Activated naive CD4-positive, alpha-beta T cell treated with Interleukin-2 at 50 U/mL for 16 hours (primary cell): Measurements from ENCODE around the gene KMO.
A peak's percentile ranks its signal among the peaks of the same experiment; 100 is the strongest.

Experiments
- DNase-seq: peaks from one replicate; pipeline ENCODE4 v3.0.0-alpha.2; 2020

KMO gene

GRCh38 chr1:241532162-241532531 is at the start of gene KMO:
Gene KMO (plus strand): TSS chr1:241532378. CDS start chr1:241532445, 67 bp downstream.
- DNase-seq = no peak

- DNase-seq = no peak
Observed at GRCh38 chr1:241482761-241483250, 49.4 kb upstream of the KMO start.

GRCh38 chr1:241485145-241485544 is 47.0 kb upstream of the KMO start:
- no peak for DNase-seq

- DNase-seq = no peak
Observed at GRCh38 chr1:241485554-241485992, 46.6 kb upstream of the KMO start.

- DNase-seq = no peak
Observed at GRCh38 chr1:241488739-241489138, 43.4 kb upstream of the KMO start.

- DNase-seq = no peak
Observed at GRCh38 chr1:241495741-241496140, 36.4 kb upstream of the KMO start.

GRCh38 chr1:241499910-241500309 is 32.3 kb upstream of the KMO start:
- DNase-seq = no peak

GRCh38 chr1:241503444-241503843 is 28.7 kb upstream of the KMO start:
- no peak for DNase-seq

- DNase-seq = no peak
Observed at GRCh38 chr1:241507189-241507863, 24.9 kb upstream of the KMO start.

GRCh38 chr1:241513378-241513777 is 18.8 kb upstream of the KMO start:
- DNase-seq = no peak

- peak; percentile 24 for DNase-seq
Observed at GRCh38 chr1:241518476-241519307, 13.5 kb upstream of the KMO start.

- peak; percentile 94 for DNase-seq
Observed at GRCh38 chr1:241519308-241520079, 12.7 kb upstream of the KMO start, which contains the start of gene FH. Gene FH (minus strand): TSS chr1:241519755. CDS start chr1:241519722, 33 bp downstream.

GRCh38 chr1:241520080-241520465 is 12.1 kb upstream of the KMO start:
- DNase-seq = no peak

- DNase-seq = no peak
Observed at GRCh38 chr1:241521718-241522117, 10.5 kb upstream of the KMO start.

GRCh38 chr1:241525026-241525425 is 7.2 kb upstream of the KMO start:
- no peak for DNase-seq

GRCh38 chr1:241527146-241527545 is 5.0 kb upstream of the KMO start:
- DNase-seq = no peak

- DNase-seq = no peak
Observed at GRCh38 chr1:241531195-241532161, 700 bp upstream of the KMO start.

- DNase-seq = no peak
Observed at GRCh38 chr1:241532864-241533263, 686 bp downstream of the KMO start.

GRCh38 chr1:241533326-241534115 is 1.3 kb downstream of the KMO start:
- DNase-seq = no peak

- DNase-seq = no peak
Observed at GRCh38 chr1:241536304-241536703, 4.1 kb downstream of the KMO start.

- no peak for DNase-seq
Observed at GRCh38 chr1:241536969-241537368, 4.8 kb downstream of the KMO start.
